ENCODE measurements around the gene FKBP2. TPM values are rescaled to one million over a fixed set of nuclear protein-coding genes. Genes with fewer than 3 reads are reported as not detected.
A peak's percentile ranks its signal among the peaks of the same experiment; 100 is the strongest.

Gene FKBP2
- polyA plus RNA-seq, 10 donors = 35.2 to 56.4 (median 43.5) TPM

- DNase-seq = peak; percentile 84 to 96 (median 90)
Measured at GRCh38 chr11:64246871-64247728, 6.2 kb downstream of the FKBP2 start, which contains the start of gene PPP1R14B. PPP1R14B (minus strand) TSS chr11:64246943; CDS start chr11:64246673, 270 bp downstream.

GRCh38 chr11:64247729-64248531, 7.0 kb downstream of the FKBP2 start:
- no peak for DNase-seq

- DNase-seq = no peak
Measured at GRCh38 chr11:64248578-64248977, 7.7 kb downstream of the FKBP2 start.

- DNase-seq = no peak
Measured at GRCh38 chr11:64249038-64249437, 8.1 kb downstream of the FKBP2 start.

DNA sequence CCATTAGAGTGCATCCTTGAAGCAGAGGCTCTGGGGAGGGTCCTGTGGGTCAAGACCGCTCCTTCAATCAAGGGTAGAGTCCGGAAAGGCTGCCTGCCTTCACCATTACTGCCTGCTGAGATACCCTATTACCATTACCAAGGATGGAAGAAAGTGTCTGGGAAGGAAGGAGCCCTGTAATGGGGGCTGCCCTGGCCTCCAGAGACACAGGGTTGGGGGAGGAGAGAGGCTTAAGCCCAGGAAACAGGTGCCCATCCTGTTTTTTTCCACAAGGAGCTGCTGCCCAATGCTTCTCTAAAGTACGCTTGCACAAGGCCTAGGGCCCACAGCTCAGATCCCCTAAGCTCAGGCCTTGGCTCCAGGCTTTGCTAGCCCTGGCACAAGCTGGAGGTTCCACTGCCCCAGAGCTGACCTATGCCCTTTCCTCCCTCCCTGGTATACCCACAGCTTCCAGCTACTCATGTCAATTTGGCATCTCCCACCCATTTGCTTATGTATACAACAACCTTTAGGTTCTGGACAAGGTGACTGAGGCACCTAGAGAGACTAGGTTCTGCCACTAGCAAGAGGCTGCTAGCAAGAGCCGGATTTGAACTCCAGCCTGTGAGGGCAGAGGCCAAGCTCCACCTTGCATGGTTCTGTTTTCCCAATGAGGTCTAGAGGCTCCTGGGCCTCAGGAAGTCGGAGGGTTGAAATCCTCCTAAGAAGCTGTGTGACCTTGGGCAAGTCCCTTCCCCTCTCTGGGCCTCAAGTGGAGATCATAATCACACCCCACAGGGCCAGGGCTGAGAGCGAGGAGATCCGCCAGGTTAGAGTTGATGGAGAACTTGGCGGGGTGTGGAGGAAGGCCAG, 8.9 kb downstream of the FKBP2 start:
- DNase-seq = no peak

DNA sequence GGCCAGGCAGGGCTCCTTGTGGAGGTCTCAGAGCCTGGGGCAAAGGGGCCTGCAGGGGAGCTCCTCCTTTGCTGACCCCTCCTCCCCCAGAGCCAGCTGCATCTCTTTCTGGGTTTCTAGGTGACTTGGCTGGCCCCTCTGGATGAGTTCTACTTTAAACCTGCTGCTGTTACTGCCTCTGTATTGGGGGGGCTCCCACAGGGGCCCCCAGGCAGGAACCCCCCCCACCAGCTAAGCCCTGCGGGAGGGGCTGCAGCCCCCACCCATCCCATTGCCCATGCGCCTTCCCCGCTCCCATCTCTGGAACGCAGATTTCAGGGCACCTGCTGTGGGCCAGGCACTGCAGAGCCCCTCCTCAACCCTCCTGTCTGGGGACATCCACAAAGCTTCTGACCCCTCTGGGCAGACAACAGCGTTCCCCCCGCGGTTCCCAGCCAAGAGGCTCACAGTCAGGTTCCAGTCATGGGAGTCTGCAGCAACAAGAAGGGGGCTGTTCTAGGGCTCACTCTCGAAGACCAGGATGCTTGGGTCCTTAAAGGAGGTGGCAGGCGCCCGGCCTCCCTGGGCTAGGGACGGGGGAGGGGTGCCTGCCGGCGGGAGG, 9.6 kb downstream of the FKBP2 start:
- DNase-seq = no peak

DNA sequence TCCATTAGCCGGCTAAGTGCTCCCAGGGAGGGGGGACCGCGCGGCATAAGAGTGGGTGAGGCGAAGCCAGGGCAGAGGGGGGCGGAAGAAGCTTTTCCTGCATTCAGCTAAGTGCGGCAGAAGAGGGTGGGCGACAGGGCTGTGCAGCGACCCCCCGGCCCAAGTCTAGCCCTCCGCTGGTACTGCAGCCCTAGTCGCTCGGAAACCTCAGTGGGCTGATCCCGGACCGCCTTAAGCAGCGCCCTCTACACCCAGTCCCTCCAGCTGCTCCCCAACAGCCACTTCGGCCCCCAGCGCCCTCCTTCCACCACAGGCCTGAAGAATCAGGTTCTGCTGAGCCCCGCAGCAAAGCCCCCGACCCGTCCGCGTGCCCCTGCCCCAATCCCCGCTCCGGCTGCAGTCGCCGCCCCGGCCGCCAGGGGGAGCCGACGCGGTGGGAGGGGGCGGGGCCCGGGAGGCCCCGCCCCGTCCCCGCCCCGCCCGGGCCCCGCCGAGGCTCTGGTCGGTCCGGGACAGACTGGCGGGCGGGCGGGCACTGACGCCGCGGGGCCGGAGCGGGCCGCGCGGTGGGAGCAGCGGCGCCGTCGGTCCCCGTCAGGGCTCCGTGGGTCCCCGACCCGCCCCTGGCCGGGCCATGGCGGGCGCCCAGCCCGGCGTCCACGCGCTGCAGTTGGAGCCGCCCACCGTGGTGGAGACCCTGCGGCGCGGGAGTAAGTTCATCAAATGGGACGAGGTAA, 10.3 kb downstream of the FKBP2 start, which contains the start of gene PLCB3:
Gene PLCB3, plus strand, starts transcription at position 515 of the 737 bp plus-strand sequence. Its CDS starts 120 bp downstream, at position 635.
- DNase-seq = peak in 1 of 3 donors; percentile 65

- no peak for DNase-seq
Measured at GRCh38 chr11:64251753-64252002, 10.8 kb downstream of the FKBP2 start.

GRCh38 chr11:64252003-64252872, 11.3 kb downstream of the FKBP2 start:
- no peak for DNase-seq

- no peak for DNase-seq
Measured at GRCh38 chr11:64253043-64253442, 12.1 kb downstream of the FKBP2 start.

- no peak for DNase-seq
Measured at GRCh38 chr11:64253481-64253880, 12.6 kb downstream of the FKBP2 start.

- DNase-seq = no peak
Measured at GRCh38 chr11:64254326-64254725, 13.4 kb downstream of the FKBP2 start.

- DNase-seq = no peak
Measured at GRCh38 chr11:64255135-64256128, 14.5 kb downstream of the FKBP2 start.

DNA sequence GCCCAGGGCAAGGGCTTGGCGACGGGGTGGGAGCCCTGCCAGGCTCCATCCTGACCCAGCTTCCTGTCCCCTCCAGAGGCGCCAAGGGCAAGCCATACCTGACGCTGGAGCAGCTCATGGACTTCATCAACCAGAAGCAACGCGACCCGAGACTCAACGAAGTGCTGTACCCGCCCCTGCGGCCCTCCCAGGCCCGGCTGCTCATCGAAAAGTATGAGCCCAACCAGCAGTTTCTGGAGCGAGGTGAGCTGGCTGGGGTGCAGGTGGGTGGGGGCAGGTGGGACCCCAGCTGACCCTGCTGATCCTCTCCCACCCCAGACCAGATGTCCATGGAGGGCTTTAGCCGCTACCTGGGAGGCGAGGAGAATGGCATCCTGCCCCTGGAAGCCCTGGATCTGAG, 15.4 kb downstream of the FKBP2 start:
- DNase-seq = no peak

- DNase-seq = no peak
Measured at GRCh38 chr11:64258356-64258755, 17.5 kb downstream of the FKBP2 start.

DNA sequence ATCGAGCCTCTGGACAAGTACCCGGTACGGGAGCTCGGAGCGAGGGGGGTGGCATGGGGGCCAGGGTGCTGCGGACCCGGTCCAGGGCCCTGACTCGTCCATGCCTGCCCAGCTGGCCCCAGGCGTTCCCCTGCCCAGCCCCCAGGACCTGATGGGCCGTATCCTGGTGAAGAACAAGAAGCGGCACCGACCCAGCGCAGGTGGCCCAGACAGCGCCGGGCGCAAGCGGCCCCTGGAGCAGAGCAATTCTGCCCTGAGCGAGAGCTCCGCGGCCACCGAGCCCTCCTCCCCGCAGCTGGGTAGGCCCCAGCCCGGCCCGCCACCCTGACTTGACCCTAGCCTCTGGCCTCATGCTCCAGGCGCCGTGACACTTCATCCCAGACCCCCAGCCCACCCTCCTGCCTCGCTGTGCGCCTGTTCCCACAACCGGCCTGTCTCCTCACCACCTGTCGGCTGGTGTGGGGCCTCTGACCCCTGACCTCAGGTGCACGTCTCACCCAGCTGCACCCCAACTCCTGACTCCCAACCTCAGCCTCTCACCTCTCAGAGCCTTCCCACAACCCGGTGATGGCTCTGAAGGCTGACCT, 18.1 kb downstream of the FKBP2 start:
- no peak for DNase-seq

DNA sequence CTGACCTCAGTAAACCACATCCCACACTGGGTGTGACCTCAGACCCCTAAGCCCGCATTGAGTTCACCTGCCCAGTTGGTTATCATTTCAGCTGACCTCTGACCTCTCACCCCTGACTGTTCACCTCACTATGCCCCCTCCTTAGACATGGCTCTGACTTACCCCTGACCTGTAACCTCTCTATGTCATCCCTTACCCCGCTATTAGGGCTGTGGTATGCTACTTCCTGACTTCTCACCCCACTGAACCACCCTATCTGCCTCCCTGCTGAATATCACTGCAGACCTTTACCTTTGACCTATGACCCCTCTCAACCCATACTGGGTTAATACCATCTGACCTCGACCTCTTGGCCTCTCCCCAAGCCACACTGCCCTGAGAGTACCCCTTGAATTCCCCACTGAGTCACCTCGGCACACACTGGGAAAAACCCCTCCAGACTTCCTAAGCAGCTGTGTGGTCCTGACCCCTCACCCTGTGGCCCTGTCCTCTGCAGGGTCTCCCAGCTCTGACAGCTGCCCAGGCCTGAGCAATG, 18.7 kb downstream of the FKBP2 start:
- no peak for DNase-seq
